Transverse colon (tissue), 4 donors: ENCODE data around the gene TMEM11.

Experiments used
- CTCF ChIP-seq, 5 experiments: fragments of 200-600 bp in 3 of 5; fragments of 450-650 bp in 2 of 5; sonication (generic) in 3 of 5; IDR thresholded peaks; 1 replicate in 2 of 5; 2 replicates in 3 of 5; pipeline ENCODE4 v1.5.1; 2016 to 2017; ENCODE audit warnings: antibody characterized with exemption in 5 of 5, inconsistent platforms in 3 of 5, mild to moderate bottlenecking in 2 of 5, moderate library complexity in 1 of 5
- POLR2AphosphoS5 ChIP-seq, 3 donors: sonication (generic); formaldehyde crosslinking; IDR thresholded peaks; one replicate each; pipeline ENCODE4 v1.6.1; 2016; ENCODE audit warnings: antibody characterized with exemption in 3 of 3

DNA sequence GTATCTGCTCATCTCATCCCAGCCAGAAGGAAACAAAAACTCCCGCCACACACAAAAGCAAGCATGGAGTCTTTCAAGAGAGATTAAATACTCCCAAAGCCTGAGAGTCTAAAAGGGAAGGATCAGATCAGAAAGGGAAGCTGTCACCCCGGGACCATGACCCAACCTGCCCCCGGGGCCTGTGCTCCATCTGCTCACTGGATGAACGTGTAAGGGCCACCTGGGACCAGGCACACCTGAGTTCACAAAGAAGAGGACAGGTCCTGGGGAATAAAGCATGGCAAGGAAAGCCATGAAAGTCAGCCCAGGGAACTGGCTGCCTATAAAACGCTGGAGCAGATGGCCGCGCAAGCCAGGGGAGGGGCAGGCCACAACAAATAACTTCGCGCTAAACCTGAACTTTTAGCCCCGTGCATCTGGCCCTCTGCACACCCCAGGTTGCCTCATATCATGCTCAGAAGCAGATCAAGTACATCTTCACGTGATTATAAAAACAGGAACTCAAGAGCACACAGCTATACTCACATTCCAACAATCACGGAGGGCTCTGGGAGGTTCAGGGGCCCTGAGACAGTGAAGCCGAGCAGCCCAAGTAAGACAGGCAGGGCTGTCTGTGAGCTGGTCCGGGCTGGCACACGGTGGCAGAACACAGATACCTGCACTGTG lies 3.4 kb downstream of the TMEM11 start:
- no peak for TF ChIP-seq POLR2AphosphoS5 (IDR thresholded peaks at IDR 0.05)
- no peak for TF ChIP-seq CTCF (IDR thresholded peaks at IDR 0.05)
